Fibroblast of lung (primary cell): ENCODE data around the gene GBA2. TPM values are rescaled to one million over a fixed set of nuclear protein-coding genes. Genes with fewer than 3 reads are reported as not detected.

ENCODE experiments used
- DNase-seq, 2 donors: peaks; one replicate each; pipeline versions ENCODE4 v3.0.0 to v3.0.0-alpha.2; 2010; ENCODE audit warnings: low read depth in 2 of 2
- H2AFZ ChIP-seq: 2 replicates; pipeline ENCODE4 v1.5.1; 2012; ENCODE audit warnings: low read length, control low read depth, inconsistent platforms
- H3K27ac ChIP-seq: 2 replicates; pipeline ENCODE4 v1.5.1; 2011; ENCODE audit warnings: low read length, control low read depth; ENCODE audit not compliant: insufficient read depth
- H3K27me3 ChIP-seq: 2 replicates; pipeline ENCODE4 v1.5.1; 2011; ENCODE audit warnings: mild to moderate bottlenecking, low read length; ENCODE audit not compliant: control insufficient read depth, insufficient read depth
- H3K36me3 ChIP-seq: 2 replicates; pipeline ENCODE4 v1.5.1; 2011; ENCODE audit warnings: low read length; ENCODE audit not compliant: control insufficient read depth, insufficient read depth
- H3K4me1 ChIP-seq: 2 replicates; pipeline ENCODE4 v1.5.1; 2011; ENCODE audit warnings: low read length; ENCODE audit not compliant: control insufficient read depth, insufficient read depth; ENCODE audit errors: extremely low read depth
- H3K4me2 ChIP-seq: 2 replicates; pipeline ENCODE4 v1.5.1; 2011; ENCODE audit warnings: low read length, control low read depth; ENCODE audit not compliant: insufficient read depth; ENCODE audit errors: extremely low read depth
- H3K4me3 ChIP-seq, 4 experiments: fragments of 200-600 bp in 1 of 4; sonication (generic) in 1 of 4; replicated peaks in 1 of 4; 2 replicates each; pipeline ENCODE4 v1.5.1; 2011 to 2016; ENCODE audit warnings: low read length in 4 of 4, low read depth in 3 of 4, mild to moderate bottlenecking in 3 of 4, control low read depth in 2 of 4, inconsistent platforms in 1 of 4, mixed read lengths in 1 of 4; ENCODE audit not compliant: insufficient read depth in 1 of 4; ENCODE audit errors: control extremely low read depth in 1 of 4
- H3K79me2 ChIP-seq: 2 replicates; pipeline ENCODE4 v1.5.1; 2012; ENCODE audit warnings: mild to moderate bottlenecking, low read length, inconsistent platforms; ENCODE audit not compliant: control insufficient read depth, insufficient read depth
- H3K9ac ChIP-seq: 2 replicates; pipeline ENCODE4 v1.5.1; 2011; ENCODE audit warnings: mild to moderate bottlenecking, low read length, control low read depth; ENCODE audit not compliant: insufficient read depth
- H3K9me3 ChIP-seq: 2 replicates; pipeline ENCODE4 v1.5.1; 2012; ENCODE audit warnings: low read depth, low read length; ENCODE audit not compliant: control insufficient read depth, insufficient read depth
- H4K20me1 ChIP-seq: 2 replicates; pipeline ENCODE4 v1.5.1; 2011; ENCODE audit warnings: low read length; ENCODE audit not compliant: control insufficient read depth, insufficient read depth; ENCODE audit errors: extremely low read depth
- CTCF ChIP-seq, 2 donors: IDR thresholded peaks in 1 of 2; conservative IDR thresholded peaks in 1 of 2; 1 replicate in 1 of 2; 2 replicates in 1 of 2; pipeline ENCODE4 v1.5.1; 2011 to 2012; ENCODE audit warnings: low read length in 2 of 2, control low read depth in 1 of 2, inconsistent platforms in 1 of 2, low read depth in 1 of 2, mild to moderate bottlenecking in 1 of 2
- EZH2 ChIP-seq: IDR thresholded peaks from 2 replicates; pipeline ENCODE4 v1.5.1; 2012; ENCODE audit warnings: low read length, control low read depth, mild to moderate bottlenecking; ENCODE audit errors: missing control alignments
- polyA plus RNA-seq, 2 donors: library from polyadenylated mRNA; depleted of rRNA in 1 of 2; stranded (reverse) in 1 of 2; unstranded in 1 of 2; fragments of >200 nt; gene quantifications; 2 replicates each; pipeline ENCODE4 v1.2.1, GENCODE V29; 2011 to 2012; ENCODE audit warnings: missing spikeins in 1 of 2
- total RNA-seq: library from RNA; depleted of rRNA; stranded (reverse); fragments of >200 nt; gene quantifications from 2 replicates; pipeline ENCODE4 v1.2.1, GENCODE V29; 2014

GBA2 gene
- total and polyA plus RNA-seq, 2 donors (not counting 1 experiment from before 2014, with no cell fraction given) = 23.9 to 25.5 TPM

- DNase-seq = no peak
- H4K20me1 ChIP-seq = no peaks in the 10 kb centered on the region
- H3K79me2 ChIP-seq = no peaks in the 10 kb centered on the region
These were observed 29.5 kb upstream of the GBA2 start for GRCh38 chr9:35778496-35778895.

GRCh38 chr9:35776018-35776417, 27.0 kb upstream of the GBA2 start:
- no peak overlapping the region for H3K27ac ChIP-seq
- DNase-seq = no peak
- no peak overlapping the region for H2AFZ ChIP-seq
- no peaks in the 10 kb centered on the region for H4K20me1 ChIP-seq
- TF ChIP-seq CTCF (conservative IDR thresholded peaks at IDR 0.05 in 1 of 2, IDR thresholded peaks at IDR 0.05 in 1 of 2; ENCODE audit: low read depth in 1 of 2, low read length in 2 of 2) (no peak), EZH2 (no peak)
- H3K4me1 ChIP-seq = no peaks in the 10 kb centered on the region
- H3K9ac ChIP-seq = no peak overlapping the region
- peaks cover 17% of the 10 kb centered on the region for H3K27me3 ChIP-seq
- H3K79me2 ChIP-seq = no peaks in the 10 kb centered on the region
- H3K36me3 ChIP-seq = no peaks in the 10 kb centered on the region
- no peak overlapping the region for H3K4me2 ChIP-seq
- no peaks in the 10 kb centered on the region for H3K9me3 ChIP-seq
- no peak overlapping the region for H3K4me3 ChIP-seq

More at GRCh38 chr9:35778496-35778895, 29.5 kb upstream of the GBA2 start:
- Histone ChIP-seq H3K4me2 (no peak overlapping the region), H3K27ac (no peak overlapping the region), H3K4me1 (no peaks in the 10 kb centered on the region), H3K9me3 (no peaks in the 10 kb centered on the region), H2AFZ (no peak overlapping the region), H3K9ac (no peak overlapping the region), H3K27me3 (peaks cover 17% of the 10 kb centered on the region), H3K36me3 (no peaks in the 10 kb centered on the region), H3K4me3 (no peak overlapping the region)
- TF ChIP-seq EZH2 (no peak), CTCF (conservative IDR thresholded peaks at IDR 0.05 in 1 of 2, IDR thresholded peaks at IDR 0.05 in 1 of 2; ENCODE audit: low read depth in 1 of 2, low read length in 2 of 2) (no peak)

- Histone ChIP-seq H2AFZ (no peak overlapping the region), H3K4me3 (no peak overlapping the region), H3K36me3 (no peaks in the 10 kb centered on the region), H3K9me3 (no peaks in the 10 kb centered on the region), H3K79me2 (no peaks in the 10 kb centered on the region), H3K4me2 (no peak overlapping the region), H3K27ac (no peak overlapping the region), H3K9ac (no peak overlapping the region), H4K20me1 (no peaks in the 10 kb centered on the region), H3K4me1 (no peaks in the 10 kb centered on the region), H3K27me3 (peaks cover 21% of the 10 kb centered on the region)
- TF ChIP-seq CTCF (conservative IDR thresholded peaks at IDR 0.05 in 1 of 2, IDR thresholded peaks at IDR 0.05 in 1 of 2; ENCODE audit: low read depth in 1 of 2, low read length in 2 of 2) (no peak), EZH2 (no peak)
- no peak for DNase-seq
These were observed 26.0 kb upstream of the GBA2 start for GRCh38 chr9:35774907-35775635.
